AML-193 (cell line): ENCODE measurements around the gene HMGN4.
"Not testable (repeated sequence)": the region's sequence is repeated elsewhere in the genome, so short reads cannot be mapped to it uniquely, and the experiment has no call there.

Experiments used
- DNase-seq, 2 experiments: peaks; one replicate each; lab custom pipeline; 2025; lab: John Stamatoyannopoulos, UW

Gene HMGN4

GRCh38 chr6:26522486-26523228 is 15.5 kb upstream of the HMGN4 start:
- DNase-seq, result peak; percentile 55 to 66

DNA sequence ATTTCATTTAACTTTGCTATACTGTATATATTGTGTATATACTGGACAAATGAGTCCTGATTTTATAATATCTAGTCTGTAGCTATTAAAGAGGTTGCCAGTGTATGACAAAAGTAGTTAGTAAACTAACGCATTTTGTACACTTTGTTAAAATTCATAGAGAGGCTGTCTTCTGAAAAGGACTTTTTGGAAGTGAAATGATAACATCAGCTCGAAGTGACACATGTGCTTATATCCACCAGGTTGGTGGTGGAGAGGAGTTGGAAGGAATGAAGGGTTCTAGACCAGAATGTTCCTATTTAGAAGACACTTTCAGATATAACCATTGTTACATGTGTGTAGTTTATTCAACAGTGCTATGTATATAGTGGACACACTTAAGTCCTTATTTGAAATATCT is 13.9 kb upstream of the HMGN4 start:
- not testable (repeated sequence) for DNase-seq

- peak; percentile 19 to 33 for DNase-seq
Observed at GRCh38 chr6:26524722-26525370, 13.3 kb upstream of the HMGN4 start.

DNA sequence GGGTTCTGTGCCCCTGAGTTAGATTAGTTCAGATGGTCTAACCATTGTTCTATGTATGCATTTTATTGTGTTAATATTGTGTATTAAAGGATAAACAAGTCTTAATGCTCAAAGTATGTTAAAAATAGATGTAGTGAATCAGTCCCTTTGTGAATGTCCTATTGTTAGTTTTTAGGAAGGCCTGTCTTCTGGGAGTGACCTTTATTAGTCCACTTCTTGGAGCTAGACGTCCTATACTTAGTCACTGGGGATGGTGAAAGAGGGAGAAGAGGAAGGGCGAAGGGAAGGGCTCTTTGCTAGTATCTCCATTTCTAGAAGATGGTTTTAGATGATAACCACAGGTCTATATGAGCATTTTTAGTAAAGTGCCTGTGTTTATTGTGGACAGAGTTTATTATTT is 12.3 kb upstream of the HMGN4 start:
- DNase-seq, result no peak

DNA sequence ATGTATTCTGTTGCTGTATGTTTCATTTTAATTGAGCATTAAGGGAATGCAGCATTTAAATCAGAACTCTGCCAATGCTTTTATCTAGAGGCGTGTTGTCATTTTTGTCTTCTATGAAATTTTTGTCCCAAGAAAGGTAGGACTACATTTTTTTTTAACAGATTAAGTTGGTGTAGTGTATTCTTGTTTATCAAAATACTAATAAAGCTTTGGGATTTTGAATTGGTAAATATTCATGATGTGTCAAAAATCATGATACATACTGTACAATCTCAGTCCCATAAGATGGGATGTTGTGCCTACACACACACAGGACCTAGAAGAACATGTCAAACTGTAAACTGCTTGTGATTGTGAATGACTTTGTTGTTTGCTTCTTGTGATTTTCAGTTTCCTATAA is 11.2 kb upstream of the HMGN4 start:
- no peak for DNase-seq

- no peak for DNase-seq
Observed at GRCh38 chr6:26530203-26530602, 8.0 kb upstream of the HMGN4 start.

DNA sequence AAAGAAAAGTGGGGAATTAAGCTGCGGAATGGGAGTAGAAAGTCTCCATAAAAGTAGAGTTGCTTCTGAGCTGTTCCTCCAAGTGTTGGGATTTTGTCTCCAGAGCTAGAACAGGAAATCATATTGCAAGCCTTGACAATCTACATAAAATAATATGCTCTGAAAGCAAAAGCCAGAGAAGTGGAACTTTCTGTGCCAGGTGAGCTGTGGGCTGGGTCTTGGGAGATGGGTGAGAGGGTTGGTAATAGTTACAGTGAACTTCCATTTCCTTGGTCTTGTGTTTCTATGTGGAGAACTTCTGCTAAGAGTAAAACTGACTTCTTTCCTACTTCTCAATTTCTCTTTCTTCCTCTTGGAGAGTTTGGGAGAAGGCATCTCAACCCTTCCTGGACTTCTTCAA is 6.3 kb upstream of the HMGN4 start:
- DNase-seq, result no peak

DNA sequence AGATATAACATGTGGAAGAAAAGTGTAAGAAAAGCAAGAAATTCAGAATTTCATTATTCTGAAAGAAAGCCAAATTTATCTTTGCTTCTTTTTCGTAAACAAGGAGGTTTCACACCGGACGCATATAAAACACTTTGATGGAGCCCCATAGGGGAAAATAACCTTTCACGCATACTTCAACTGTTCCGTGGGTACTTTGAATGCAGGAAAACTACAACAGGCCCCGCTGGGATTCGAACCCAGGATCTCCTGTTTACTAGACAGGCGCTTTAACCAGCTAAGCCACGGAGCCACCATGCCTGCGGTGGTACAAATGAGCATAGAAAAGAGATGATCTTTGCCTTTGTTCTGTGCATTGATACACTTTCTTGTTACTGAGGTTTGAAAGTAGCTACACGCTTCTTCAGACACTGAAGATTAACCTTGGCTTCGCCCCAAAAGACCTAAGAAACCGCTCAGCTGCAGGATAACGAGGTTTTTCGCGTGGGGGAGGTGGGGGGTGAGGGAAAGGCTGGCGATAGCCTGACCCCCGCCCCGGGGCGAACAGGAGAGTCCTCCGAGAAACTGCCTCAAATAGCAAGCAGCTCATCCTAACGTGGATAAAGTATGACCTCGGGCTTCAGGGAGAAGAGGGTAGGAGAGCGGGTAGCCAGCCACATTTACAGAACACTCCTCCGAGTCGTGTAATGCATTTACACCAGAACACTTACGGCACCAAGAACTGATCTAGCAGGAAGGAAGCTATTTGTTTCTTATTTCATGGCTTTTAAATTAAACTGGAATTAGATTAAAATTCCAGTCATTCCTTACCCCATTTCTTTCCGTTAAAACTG is 5.3 kb upstream of the HMGN4 start:
- DNase-seq, result peak; percentile 89 to 92

- DNase-seq, result peak in 1 of 2 experiments; percentile 19
Observed at GRCh38 chr6:26533532-26533931, 4.6 kb upstream of the HMGN4 start.

DNA sequence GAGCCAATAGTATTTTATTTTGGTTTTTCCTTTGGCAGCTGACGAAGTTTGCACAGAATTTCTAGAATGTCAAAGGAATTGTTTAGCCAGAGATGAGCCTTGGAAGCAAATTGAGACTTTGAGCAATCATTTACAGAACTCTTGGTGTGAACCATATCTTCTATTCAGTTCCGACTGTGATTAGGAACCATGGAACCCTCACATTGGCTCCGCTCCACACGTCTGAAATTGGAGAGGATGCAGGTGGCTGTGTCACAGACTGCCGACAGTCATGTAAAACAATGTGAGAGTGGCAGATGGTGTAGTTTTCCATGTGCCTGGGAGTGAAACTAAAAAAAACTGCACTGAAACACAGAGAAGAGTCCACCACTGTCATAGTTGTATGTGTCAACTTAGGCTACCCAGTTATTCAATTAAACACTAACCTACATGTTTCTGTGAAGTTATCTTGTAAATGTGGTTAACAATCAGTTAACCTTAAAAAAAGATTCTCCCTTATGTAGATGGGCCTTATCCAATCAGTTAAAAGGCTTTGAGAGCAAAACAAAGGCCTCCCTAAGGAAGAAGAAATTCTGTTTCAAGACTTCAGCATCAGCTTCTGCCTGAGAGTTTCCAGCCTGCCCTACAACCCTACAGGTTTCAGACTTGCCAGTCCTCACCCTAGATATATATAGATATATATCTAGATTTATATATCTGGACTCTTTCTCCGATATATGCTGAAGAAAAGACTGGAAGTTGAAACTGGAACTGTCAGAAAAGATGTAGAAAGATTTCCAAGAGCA is 3.3 kb upstream of the HMGN4 start:
- no peak for DNase-seq

- peak; percentile 44 to 49 for DNase-seq
Observed at GRCh38 chr6:26536571-26537159, 1.5 kb upstream of the HMGN4 start.

DNA sequence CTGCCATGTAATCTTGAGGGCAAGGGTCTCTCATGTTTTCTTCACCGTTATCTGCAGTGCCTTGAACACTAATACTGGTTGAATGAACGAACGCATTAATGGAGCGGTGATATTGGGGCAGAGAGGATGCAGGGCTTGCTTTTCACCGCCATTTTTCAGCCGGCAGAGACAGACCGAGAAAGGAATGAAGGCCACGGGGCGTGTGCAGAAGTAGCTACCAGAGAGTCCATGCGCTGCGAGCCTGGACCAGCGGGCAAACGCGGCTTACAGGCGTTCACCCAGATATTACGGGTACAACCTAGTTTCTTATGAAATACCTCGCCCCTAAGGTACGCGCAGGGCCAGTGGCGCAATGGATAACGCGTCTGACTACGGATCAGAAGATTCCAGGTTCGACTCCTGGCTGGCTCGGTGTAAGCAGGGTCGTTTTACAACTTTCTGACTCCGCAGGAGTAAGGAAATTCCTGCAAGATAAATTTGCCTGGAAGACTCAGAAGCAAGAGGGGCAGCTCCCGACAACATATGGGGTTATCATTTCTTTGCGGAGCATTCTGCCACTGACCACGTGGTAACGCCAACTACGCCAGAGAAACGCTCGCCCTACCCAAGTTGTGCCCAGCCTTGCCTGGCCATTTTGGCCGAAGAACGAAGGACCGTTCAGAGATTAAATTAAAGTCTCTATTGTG is 863 bp upstream of the HMGN4 start:
- DNase-seq, result peak; percentile 96 to 98

GRCh38 chr6:26538572-26538902 is 371 bp downstream of the HMGN4 start:
- peak in 1 of 2 experiments; percentile 36 for DNase-seq

DNA sequence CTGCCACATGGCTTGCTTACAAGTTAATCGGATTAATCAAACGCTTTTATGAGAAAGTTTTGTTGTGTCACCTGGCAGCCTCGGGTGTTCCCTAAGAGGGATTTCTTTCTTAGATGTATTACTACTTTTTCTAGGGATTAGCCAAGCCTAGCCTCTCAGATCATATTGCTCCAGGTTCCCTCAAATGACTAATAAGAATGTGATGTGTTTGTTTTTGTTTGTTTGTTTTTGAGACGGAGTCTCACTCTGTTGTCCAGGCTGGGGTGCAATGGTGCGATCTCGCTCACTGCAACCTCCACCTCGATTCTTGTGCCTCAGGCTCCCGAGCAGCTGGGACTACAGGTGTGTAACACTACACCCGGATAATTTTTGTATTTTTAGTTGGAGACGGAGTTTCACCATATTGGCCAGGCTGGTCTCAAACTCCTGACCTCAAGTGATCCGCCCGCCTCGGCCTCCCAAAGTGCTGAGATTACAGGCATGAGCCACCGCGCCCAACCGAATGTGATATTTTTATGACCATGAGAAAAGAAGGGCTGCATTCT is 977 bp downstream of the HMGN4 start:
- DNase-seq, result no peak

- no peak for DNase-seq
Observed at GRCh38 chr6:26541579-26541978, 3.4 kb downstream of the HMGN4 start.

DNA sequence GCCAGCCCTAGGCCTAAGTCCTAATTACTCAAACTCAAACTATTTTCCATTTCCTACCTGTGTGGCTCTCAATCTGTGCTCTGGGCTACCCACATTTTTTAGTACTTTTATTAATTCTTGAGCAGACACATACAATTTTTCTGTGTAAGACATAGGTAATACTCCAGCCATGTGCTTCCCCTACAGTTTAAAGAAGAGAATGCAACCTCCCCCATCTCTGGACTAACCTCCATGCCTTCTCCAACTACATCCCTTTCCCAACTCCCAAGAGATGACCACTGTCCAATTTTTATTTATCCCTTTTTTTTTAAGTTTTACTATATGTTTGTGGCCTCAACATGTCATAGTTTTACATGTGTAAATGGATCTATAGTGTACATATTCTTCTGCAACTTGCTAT is 5.8 kb downstream of the HMGN4 start:
- peak; percentile 49 to 58 for DNase-seq

DNA sequence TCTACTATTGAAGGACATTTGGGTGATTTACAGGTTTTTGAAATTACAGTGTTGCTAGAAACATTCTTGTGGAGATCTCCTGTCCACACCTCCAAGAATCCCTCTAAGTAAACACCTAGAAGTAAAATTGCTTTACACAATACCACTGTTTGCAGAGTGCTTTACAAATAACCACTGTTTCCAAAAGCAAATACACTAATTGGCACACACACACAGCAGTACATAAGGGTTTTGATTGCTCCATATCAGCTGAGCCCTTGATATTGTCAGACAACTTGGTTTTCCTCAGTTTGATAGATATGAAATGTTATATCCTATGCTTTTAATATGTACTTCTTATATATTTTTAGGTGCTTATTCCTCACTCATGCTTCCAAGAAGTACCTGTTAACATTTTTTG is 6.3 kb downstream of the HMGN4 start:
- DNase-seq, result no peak

- no peak for DNase-seq
Observed at GRCh38 chr6:26545627-26546026, 7.5 kb downstream of the HMGN4 start.

DNA sequence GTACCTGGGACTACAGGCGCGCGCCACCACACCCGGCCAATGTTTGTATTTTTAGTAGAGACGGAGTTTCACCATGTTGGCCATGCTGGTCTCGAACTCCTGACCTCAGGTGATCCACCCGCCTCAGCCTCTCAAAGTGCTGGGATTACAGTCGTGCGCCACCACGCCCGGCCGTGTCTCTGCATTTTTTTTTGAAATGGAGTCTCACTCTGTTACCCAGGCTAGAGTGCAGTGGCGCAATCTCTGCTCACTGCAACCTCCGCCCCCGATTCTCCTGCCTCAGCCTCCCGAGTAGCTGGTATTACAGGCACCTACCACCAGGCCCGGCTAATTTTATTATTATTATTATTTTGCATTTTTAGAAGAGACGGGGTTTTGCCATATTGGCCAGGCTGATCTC is 9.2 kb downstream of the HMGN4 start:
- not testable (repeated sequence) for DNase-seq

DNA sequence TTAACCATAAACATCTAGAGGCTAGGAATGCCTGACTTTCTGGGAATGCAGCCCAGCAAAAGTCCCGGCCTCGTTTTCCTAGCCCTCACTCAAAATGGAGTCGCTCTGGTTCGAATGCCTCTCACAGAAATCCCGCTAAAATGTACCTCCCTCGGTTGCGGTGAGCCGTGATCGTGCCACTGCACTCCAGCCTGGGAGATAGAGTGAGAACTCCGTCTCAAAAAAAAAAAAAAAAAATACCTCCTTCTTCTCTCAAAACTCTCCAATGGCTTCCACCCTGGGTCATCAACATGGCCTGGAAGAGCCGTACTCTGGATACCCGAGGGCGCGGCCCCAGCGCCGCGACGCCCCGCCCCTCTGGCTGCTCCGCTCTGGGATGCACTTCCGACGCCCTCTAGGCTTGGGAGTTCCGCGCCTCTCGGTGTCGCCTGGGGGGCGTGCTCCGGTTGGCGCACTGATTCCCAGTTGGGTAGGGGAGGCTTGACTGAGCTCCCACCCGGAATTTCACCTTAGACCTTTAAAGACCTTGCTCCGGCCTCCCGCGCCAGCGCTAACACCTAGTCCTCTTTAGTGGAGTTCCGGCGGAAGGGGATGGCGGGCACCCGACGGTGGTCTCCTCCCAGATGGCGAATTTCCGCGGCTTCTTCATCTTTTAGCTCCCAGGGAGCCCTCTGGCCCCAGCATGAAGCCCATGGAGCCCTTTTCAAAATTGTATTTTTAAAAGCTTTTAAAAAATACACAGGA is 12.3 kb downstream of the HMGN4 start:
- peak in 1 of 2 experiments; percentile 10 for DNase-seq
